Fibroblast of skin of right biceps (primary cell): ENCODE measurements around the gene WNT8B.

Experiments used
- DNase-seq: peaks from one replicate; pipeline ENCODE4 v3.0.0-alpha.2; 2013

Gene WNT8B, protein sequence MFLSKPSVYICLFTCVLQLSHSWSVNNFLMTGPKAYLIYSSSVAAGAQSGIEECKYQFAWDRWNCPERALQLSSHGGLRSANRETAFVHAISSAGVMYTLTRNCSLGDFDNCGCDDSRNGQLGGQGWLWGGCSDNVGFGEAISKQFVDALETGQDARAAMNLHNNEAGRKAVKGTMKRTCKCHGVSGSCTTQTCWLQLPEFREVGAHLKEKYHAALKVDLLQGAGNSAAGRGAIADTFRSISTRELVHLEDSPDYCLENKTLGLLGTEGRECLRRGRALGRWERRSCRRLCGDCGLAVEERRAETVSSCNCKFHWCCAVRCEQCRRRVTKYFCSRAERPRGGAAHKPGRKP

DNA sequence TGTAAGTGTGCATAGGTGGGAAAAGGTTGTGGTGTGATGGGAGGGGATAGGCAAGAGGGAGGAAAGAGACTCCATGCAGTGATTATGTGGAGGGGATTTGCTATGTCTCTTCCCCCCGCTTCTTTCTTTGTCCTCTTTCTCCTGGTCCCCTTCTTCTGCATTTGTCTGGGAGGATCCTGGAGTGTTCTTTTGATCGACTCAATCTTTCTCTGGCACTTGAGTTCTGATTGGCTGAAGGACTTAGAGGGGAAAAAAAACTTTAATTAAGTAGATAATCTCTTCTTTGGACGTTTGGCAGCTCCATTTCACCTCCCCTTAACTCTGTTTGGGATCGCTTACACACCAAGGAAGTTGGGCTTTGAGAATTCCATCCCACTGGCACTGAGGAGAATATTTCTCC is at the start of gene WNT8B:
Gene WNT8B (plus strand): TSS at position 301 of the 400 bp plus-strand sequence. CDS start 160 bp downstream, outside the sequence.
- no peak for DNase-seq

DNA sequence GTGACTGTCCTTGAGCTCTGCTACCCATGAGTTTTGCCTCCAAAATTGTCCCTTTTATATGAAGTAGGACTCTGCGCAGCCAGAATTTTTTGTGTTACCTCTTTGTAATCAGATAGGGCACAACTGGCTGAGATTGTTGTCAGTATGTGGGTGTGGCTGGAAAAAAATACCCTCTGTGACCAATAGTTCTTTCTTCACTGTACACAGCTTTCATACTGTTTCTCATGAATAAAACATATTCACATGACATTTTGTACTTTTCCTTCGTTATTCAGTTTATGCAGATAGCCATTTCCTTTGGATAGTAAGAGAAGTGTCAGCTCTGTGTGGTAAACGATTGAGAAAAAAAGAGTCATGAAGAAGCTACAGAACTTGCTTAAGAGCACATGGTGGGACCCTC is 49.6 kb upstream of the WNT8B start:
- no peak for DNase-seq

DNA sequence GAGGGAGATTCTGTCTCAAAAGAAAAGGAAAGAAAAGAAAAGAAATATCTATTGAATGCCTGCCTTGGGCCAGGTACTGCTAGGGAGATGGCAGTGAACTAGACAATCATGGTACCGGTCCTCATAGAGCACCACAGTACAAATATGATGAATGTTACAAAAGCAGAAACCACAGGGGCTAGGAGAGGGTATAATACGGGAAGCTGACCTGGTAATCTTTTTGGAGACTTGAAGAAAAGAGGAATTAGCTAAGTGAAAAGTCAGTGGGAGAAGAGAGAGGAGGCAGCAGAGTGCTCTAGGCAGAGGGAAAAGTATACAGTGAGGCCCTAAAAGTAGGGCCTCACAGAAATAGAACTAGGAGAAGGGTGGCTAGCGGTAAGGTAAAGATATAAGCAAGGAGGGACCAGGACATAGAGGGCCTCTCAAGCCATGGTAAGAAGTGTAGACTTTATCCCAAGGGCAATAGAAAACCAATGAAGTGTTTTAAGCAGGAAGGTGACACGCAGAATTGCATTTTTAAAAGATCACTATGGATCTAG is 42.8 kb upstream of the WNT8B start:
- no peak for DNase-seq

DNA sequence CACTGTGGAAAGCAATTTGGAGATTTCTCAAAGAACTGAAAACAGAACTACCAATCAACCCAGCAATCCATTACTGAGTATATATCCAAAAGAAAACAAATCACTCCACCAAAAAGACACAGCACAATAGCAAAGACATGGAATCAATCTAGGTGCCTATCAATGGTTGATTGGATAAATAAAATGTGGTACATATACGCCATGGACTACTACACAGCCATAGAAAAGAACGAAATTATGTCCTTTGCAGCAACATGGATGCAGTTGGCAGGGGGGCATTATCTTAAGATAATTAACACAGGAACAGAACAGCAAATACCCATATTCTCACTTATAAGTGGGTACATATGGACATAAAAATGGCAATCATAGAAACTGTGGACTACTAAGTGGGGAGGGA is 35.4 kb upstream of the WNT8B start:
- DNase-seq, result no peak

DNA sequence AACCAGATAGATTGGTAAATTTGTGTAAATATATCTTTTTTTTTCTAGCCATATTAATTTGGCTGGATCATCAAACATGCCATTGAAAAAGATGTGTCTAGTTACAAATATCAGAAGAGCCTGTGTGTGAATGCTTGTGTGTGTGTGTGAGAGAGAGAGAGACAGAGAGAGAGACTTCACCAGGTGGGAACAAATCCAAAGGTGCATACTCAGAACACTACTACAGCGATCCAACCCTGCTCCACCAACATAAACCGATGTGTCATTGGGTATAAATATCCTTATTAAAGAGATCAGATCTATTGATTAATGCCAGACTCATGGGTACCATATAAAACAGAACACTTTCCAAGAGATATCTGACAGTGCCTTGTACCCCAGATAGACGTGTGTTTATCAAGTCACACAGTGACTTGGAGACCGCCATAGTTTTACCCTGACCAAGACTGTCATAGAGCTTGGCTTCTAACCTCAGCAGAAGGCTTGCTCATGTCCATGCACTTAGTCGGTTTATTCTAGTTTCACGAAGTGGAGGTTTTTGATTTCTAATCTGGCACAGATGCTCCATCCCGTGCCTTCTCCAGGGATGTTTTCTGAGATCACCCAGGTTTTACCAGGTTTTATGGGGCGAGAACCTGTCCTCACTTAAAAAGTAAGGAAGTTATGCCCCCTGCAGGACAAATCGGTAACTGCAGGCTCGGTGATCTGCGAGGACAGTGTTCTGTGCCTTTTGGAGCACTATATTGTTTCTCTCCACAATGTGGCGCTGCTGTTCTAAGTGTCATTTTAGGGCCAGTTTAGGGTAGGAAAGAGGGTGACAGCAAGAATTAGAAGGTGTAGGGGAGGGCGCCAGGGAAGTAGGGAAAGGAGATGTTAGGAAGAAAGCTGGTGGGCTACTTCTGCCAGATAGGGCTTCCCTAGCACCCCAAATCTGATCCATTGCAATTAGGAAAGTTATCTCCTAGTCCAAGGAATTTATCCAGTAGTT is 29.3 kb upstream of the WNT8B start:
- DNase-seq, result peak; percentile 88

DNA sequence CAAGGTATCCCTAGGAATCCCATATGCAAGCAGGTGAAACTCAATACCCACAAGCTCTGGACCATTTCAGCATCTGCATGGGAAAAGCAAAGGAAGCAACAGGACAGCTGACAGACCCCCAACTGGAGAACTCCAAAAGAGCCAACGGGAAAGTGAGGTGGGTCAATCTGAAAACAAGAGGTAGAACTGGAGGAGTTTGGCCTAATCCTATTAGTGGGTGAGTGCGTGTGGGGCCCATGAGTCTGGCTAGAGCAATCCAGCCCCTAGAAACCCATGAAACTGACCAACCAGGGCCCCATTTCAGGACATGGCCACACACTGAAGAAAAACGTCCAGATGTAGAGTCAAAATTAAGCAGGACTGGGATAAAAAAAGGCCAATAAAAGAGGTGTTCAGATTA is 26.6 kb upstream of the WNT8B start:
- DNase-seq, result no peak

DNA sequence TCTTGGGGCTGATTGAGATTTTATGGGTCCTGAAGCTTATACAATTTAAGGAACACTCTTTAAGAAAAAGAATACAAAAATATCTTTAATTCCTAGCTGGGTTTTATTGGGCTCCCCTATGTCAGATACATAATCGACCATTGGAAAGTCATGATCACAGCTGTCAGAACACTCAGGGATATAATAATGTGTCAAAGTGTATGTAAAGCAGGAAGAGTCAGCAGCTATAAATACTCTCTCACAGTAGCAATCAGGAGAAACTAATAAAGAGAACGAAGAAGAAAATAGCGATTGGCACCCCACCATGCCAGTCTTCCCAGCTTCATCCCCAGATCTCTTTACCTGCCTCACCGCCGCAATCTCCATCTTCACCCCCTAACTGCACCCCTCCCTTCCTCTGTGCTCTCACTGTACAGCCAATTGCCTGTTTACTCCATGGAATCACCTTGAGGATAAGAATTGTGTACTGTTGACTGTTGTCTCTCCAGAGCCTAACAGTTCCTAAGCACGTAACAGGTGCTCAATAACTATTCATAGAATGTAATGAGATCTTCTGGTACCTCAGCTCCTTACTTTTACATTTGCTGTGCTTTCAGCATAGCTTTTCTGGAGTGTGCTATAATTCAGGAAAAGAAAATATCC is 24.0 kb upstream of the WNT8B start:
- no peak for DNase-seq

DNA sequence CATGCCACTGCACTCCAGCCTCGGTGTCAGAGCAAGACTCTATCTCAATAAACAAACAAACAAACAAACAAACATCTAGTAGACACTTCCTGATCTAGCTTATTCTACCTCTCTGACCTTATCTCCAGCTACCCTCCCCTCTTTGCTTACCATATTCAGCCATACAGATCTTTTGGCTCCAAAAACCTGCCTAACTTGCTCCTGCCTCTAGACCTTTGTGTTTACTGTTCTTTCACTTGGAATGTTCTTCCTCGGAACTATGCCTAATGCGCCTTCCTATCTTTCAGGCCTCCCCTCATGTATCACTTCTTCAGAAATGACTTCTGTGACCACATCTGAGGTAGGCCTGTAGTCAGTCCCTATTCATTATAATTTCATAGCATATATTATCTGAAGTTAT is 20.3 kb upstream of the WNT8B start:
- no peak for DNase-seq

DNA sequence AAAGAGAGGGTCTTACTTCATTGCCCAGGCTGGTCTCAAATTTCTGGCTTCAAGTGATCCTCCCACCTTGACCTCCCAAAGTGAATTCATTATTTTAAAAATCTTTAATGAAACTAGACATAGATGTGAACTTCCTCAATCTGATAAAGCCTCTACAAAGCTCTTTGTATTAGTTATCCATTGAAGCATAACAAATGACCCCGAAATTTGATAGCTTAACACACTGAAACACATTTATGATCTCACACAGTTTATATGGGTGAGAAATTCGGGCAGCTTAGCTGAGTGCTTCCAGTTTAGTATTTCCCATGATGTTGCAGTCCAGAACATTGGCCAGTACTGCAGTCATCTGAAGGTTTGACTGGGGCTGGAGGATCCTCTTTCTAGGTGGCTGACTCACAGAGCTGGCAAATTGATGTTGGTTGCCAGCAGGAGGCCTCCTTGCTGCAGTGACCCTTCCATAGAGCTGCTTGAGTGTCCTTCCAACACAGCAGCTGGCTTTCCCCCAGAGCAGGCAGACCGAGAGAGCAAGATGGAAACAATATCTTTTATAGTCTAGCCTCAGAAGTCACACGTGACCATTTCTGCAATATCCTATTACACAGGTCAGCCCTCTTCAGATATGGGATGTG is 16.6 kb upstream of the WNT8B start:
- no peak for DNase-seq

DNA sequence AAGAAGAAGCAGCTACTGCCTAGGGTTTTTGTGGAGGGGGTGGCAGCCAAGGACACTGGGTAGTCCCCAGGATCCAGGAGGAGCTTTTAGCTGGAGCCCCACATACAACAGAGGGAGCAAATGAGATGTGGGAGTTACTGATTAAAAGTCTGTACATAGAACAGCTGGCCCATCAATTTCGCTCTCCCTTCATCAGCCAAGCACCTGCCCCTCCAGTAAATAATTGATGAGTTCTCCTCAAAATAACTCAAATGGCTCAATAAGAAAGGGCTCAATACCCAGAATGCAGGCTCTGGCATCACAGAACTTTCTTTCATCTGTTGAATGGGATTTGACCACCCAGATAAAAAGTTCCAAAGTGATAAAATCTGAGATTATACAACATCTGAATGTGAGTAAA is 15.1 kb upstream of the WNT8B start:
- no peak for DNase-seq

DNA sequence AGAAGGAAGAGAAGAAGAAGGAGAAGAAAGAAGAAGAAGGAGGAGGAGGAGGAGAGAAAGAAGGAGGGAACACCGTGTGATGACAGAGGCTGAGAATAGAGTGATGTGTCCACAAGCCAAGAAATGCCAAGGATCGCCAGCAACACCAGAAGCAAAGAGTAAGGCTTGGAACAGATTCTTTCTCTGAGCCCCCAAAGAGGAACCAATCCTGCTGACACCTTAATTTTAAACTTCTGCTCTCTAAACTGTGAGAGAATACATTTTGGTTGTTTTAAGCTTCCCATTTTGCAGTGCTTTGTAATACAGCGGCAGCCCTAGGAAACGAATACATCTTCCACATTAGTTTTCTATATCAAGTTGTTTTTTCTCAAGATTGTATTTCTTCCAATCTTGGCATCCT is 13.9 kb upstream of the WNT8B start:
- DNase-seq, result no peak

DNA sequence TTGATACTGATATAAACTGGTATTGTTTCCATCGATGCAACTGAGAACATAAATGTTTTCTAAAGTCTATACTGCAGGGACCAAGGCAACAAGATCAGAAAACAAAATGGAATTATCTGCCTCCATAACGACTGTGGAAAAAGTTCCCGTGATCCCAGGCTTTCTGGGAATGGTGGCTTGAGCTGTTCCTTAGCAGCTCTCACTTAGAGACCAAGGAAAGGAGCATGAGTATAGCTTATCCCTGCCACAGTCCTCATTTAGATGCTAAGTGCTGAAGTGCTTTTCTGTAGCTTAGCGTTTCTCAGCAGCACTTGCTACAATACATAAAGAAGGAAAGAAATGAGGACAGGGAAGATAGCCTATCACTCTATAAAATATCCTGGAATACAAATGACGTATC is 5.5 kb downstream of the WNT8B start:
- DNase-seq, result no peak

DNA sequence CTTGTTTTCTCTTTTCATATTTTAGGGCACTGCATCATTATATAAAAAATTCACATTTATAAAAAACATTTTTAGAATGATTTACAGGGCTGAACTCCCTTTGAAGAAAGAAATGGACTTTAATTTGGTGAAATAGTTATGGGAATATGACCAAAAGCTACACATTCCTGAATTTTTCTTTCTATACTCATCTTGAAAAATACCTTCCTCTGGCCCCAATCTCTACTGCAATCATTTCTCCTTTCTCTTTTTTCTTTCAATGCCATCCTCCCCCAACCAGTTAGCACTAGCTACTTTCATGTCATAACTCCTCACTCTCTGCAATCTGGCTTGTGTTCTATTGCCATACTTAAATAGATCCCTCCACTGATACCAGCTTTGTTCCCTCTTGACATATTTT is 6.2 kb downstream of the WNT8B start:
- peak; percentile 48 for DNase-seq

DNA sequence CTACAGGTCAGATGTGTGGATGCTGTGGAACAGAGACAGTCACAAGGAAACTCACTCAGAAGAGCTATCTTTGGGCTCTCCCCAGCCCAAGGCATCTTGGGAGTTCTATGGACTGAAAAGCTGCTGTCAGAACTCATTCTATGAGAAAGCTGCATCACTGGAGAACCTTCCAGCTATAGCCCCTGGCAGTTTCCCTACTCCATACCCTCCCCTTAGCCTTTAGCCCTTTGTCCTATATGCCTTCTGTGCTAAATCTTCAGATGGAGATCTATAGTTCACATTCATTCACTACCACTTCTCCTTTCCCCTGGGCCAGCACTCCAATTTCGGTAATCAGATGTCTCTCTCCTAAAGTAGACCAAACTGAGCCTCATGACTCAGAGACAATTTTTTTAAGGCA is 6.9 kb downstream of the WNT8B start:
- DNase-seq, result no peak

DNA sequence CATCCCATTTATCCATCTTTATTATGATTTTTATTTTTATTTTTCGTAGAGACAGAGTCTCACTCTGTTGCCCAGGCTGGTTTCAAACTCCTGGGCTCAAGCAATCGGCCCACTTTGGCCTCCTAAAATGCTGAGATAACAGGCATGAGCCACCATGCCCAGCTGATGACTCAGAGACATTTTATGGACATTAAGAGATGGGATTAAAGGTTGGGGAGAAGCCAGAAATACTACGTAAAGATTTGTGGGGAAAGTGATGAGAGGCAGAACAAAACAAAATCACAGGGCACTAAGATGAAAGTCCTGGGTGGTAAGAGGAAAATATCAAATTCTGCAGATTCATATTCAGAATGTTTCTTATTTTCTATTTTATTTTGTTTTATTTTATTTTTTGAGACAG is 7.6 kb downstream of the WNT8B start:
- peak; percentile 60 for DNase-seq

DNA sequence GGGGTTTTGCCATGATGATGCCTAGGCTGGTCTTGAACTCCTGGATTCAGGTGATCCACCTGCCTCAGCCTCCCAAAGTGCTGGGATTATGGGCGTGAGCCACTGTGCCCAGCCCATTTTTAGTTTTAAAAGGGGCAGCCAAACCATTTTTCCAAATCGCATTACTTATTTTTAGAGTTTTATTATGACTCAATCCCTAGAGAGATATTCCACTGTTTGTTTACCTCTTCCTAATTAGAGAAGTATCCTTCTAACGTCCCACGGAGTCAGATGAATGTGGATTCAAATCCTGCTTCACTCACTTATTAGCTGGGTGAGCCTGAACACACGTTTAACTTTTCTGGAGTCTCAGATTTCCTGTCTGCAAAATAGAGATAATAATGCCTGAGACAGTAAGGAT is 15.2 kb downstream of the WNT8B start:
- no peak for DNase-seq

DNA sequence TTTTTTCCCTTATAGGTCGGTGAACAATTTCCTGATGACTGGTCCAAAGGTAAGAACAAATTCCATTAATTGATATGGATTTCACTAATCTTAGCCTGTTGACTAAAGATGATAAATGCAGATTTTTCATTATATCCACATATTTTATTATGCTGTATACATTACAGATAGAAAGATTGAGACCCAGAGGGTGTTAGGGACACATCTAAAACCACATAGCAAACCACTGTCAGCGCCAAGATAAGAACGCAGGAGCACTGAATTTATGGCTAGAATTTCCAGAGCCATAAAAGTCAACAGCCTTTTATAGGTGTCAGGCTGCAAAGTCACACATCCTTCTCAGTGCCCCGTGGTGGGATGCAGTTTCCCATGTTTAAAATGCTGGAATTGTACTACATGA is 16.2 kb downstream of the WNT8B start:
- no peak for DNase-seq

DNA sequence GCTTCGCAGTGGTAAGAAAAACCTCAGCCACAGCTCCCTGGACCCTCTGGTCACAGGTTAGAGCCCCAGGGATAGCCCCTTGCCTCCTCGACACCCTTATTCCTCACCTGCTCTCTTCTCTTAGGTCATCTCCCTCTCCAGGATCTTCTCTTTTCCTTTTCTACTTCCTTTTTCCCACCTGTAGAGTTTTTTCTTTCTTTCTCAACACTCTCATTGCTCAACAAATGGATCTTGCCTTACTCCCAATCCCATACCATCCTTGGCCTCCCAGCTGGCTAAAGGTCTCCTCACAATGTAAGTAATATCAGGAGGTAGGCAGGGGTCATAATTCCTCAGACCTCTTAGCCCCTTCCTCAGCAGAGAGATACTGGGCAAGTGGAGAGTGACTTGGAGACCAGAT is 17.2 kb downstream of the WNT8B start:
- DNase-seq, result no peak

DNA sequence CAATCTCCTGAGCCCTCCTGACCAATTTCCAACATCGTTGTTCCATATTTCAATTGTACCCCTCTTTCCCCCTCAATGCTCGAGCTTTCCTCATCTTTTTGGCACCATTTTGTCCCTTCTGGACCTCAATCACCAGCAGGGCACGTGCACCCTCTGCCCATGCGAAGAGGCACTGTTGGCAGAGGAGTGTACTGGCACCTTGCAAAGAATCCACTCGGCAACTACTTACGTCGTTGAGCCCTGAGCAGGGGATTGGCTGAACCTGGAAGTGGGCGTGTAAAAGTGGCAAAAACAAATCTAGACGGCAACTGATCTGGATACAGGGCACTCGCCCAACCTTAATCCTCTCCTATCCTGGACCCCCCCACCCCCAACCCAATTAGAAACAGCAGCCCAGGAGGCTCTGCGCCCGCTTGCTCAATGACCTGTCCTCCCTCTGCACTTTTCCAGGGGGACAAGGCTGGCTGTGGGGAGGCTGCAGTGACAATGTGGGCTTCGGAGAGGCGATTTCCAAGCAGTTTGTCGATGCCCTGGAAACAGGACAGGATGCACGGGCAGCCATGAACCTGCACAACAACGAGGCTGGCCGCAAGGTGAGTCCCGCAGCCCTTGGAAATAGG is 18.8 kb downstream of the WNT8B start:
- DNase-seq, result peak; percentile 77

DNA sequence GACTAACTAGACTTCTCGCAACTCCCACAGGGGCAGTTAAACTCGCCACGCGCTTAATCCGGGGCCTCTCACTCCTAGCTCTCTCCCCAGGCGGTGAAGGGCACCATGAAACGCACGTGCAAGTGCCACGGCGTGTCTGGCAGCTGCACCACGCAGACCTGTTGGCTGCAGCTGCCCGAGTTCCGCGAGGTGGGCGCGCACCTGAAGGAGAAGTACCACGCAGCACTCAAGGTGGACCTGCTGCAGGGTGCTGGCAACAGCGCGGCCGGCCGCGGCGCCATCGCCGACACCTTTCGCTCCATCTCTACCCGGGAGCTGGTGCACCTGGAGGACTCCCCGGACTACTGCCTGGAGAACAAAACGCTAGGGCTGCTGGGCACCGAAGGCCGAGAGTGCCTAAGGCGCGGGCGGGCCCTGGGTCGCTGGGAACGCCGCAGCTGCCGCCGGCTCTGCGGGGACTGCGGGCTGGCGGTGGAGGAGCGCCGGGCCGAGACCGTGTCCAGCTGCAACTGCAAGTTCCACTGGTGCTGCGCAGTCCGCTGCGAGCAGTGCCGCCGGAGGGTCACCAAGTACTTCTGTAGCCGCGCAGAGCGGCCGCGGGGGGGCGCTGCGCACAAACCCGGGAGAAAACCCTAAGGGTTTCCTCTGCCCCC is 19.5 kb downstream of the WNT8B start:
- DNase-seq, result peak; percentile 59

DNA sequence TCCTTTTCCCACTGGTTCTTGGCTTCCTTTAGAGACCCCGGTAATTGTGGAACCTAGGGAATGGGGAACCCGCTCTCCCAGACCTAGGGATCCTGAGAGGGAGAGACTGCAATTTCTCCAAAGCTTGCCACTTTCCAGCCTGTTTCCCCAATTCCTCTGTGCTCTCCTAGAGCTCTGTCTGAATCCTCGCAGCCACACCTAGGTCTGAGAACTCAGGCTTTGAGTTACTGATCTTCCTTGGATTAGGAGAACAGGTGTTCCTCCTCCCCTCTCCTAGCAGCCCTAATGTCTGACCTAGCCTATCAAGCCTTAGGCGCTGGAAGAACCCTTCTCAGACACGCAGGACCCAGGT is 20.0 kb downstream of the WNT8B start:
- DNase-seq, result no peak
